ENCODE data around the gene SLC22A23.

Gene SLC22A23

DNA sequence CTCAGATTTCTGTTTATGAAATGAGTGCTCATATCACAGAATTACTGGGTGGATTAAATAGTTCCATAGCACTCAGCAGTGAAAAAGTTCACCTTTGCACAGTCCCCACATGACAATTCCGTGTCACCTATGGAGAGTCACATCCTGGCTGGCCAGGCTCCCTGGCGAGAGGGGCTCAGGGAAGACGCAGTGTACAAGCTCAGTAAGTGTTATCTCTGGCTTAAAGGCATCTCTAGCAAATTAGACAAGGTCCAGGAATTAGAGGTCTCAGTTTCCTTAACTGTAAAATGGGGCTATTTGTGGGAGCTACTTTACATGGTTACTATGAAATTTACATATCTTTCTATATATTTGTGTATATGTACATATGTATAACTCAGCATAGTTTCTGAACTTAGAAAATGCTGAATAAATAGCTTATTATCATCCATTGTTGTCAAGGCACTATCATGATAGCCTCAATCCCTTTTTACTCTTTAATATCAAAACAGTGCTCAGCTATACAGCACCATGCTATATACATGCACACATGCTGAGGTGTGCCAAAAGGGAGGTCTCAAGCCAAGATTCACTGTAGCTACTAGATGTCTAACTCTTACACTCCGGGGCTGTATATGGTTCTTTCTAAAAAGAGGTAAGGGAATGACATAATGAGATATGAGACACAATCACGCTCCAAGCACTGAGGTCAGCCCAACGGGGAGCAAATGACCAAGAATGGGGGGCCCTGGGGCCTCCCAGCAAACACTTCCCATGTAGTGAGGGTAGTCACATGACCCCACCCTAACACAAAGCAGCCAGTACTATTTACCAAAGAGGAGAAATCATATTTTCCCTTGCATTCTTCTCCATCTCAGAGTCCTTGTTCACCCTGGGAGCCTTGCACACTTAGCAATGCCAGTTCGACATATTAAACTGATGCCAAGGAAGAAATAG is 59.4 kb downstream of the SLC22A23 start:
- TF ChIP-seq, protein P1, sequence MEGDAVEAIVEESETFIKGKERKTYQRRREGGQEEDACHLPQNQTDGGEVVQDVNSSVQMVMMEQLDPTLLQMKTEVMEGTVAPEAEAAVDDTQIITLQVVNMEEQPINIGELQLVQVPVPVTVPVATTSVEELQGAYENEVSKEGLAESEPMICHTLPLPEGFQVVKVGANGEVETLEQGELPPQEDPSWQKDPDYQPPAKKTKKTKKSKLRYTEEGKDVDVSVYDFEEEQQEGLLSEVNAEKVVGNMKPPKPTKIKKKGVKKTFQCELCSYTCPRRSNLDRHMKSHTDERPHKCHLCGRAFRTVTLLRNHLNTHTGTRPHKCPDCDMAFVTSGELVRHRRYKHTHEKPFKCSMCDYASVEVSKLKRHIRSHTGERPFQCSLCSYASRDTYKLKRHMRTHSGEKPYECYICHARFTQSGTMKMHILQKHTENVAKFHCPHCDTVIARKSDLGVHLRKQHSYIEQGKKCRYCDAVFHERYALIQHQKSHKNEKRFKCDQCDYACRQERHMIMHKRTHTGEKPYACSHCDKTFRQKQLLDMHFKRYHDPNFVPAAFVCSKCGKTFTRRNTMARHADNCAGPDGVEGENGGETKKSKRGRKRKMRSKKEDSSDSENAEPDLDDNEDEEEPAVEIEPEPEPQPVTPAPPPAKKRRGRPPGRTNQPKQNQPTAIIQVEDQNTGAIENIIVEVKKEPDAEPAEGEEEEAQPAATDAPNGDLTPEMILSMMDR (IDR thresholded peaks at IDR 0.05; ENCODE audit: insufficient read depth, low read length, poor library complexity, severe bottlenecking): no peak
- no peak for DNase-seq (ENCODE audit: extremely low read depth, insufficient read length)

DNA sequence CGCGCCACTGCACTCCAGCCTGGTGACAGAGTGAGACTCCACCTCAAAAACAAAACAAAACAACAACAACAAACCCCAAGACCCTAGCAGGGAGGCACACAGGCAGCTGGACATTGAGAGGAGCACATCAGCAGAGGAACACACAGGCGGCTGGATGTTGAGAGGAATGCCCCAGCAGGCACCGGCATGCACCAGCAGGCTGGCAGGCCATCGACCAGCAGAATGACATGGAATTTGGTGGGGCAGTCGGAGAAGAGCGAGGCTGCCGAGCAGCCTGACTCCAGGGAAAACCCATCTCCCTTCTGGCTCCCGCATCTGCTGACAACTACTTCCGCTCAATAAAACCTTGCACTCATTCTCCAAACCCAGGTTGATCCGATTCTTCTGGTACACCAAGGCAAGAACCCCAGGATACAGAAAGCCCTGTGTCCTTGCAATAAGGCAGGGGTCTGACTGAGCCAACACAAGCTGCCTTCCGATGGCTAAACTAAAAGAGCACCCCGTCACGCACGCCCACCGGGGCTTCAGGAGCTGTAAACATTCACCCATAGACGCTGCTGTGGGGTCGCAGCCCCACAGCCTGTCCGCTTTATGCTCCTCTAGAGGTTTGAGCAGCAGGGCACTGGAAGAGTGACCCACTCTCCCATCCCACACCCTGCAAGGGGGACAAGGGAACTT is 60.2 kb downstream of the SLC22A23 start:
- DNase-seq (ENCODE audit: extremely low read depth, insufficient read length): no peak
- no peak overlapping the region for H3K4me3 ChIP-seq (replicated peaks; ENCODE audit: low read depth, low read length)
- no peaks in the 10 kb centered on the region; the same call in none of the 2 replicates for H3K27me3 ChIP-seq (replicated peaks; ENCODE audit: control insufficient read depth, insufficient read depth, low read length)
- TF ChIP-seq, protein P1 (IDR thresholded peaks at IDR 0.05; ENCODE audit: insufficient read depth, low read length, poor library complexity, severe bottlenecking): no peak
- H3K36me3 ChIP-seq (ENCODE audit: control insufficient read depth, insufficient read depth, low read length): no peaks in the 10 kb centered on the region

More for the DNA sequence above, 59.4 kb downstream of the SLC22A23 start:
- H3K36me3 ChIP-seq (ENCODE audit: control insufficient read depth, insufficient read depth, low read length): no peaks in the 10 kb centered on the region
- H3K4me3 ChIP-seq (replicated peaks; ENCODE audit: low read depth, low read length): no peak overlapping the region
- no peaks in the 10 kb centered on the region; the same call in none of the 2 replicates for H3K27me3 ChIP-seq (replicated peaks; ENCODE audit: control insufficient read depth, insufficient read depth, low read length)

- TF ChIP-seq, protein P1 (IDR thresholded peaks at IDR 0.05; ENCODE audit: insufficient read depth, low read length, poor library complexity, severe bottlenecking): no peak
- no peaks in the 10 kb centered on the region; the same call in 1 of the 2 replicates for H3K27me3 ChIP-seq (replicated peaks; ENCODE audit: control insufficient read depth, insufficient read depth, low read length)
- DNase-seq (ENCODE audit: extremely low read depth, insufficient read length): no peak
- H3K36me3 ChIP-seq (ENCODE audit: control insufficient read depth, insufficient read depth, low read length): no peaks in the 10 kb centered on the region
- H3K4me3 ChIP-seq (replicated peaks; ENCODE audit: low read depth, low read length): no peak overlapping the region
Observed at GRCh38 chr6:3394671-3395070, 62.2 kb downstream of the SLC22A23 start.

DNA sequence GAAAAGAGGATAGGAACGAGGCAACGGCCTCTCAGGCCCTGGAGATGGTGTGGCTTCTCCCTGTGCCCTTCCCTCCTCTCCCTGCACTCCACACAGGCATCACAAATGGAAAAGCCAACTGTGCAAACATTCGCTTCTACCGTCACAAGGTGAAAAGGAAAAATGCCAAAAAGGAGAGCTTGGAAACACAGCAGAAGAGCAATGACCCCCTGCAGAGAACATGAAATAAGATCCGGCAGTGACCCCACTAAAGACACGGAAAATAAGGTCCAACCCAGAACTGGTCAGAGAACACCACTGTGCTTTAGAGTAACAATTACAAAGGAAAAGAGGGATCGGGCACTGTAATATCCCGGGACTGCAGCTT is 63.0 kb downstream of the SLC22A23 start:
- H3K4me3 ChIP-seq (replicated peaks; ENCODE audit: low read depth, low read length): no peak overlapping the region
- TF ChIP-seq, protein P1 (IDR thresholded peaks at IDR 0.05; ENCODE audit: insufficient read depth, low read length, poor library complexity, severe bottlenecking): no peak
- no peaks in the 10 kb centered on the region for H3K36me3 ChIP-seq (ENCODE audit: control insufficient read depth, insufficient read depth, low read length)
- no peak for DNase-seq (ENCODE audit: extremely low read depth, insufficient read length)
- no peaks in the 10 kb centered on the region; the same call in 1 of the 2 replicates for H3K27me3 ChIP-seq (replicated peaks; ENCODE audit: control insufficient read depth, insufficient read depth, low read length)

GRCh38 chr6:3392930-3393835 is 63.7 kb downstream of the SLC22A23 start:
- TF ChIP-seq, protein P1 (IDR thresholded peaks at IDR 0.05; ENCODE audit: insufficient read depth, low read length, poor library complexity, severe bottlenecking): no peak
- no peaks in the 10 kb centered on the region for H3K36me3 ChIP-seq (ENCODE audit: control insufficient read depth, insufficient read depth, low read length)
- no peak overlapping the region for H3K4me3 ChIP-seq (replicated peaks; ENCODE audit: low read depth, low read length)
- no peaks in the 10 kb centered on the region; the same call in 1 of the 2 replicates for H3K27me3 ChIP-seq (replicated peaks; ENCODE audit: control insufficient read depth, insufficient read depth, low read length)
- no peak for DNase-seq (ENCODE audit: extremely low read depth, insufficient read length)
